Keratinocyte (primary cell): Measurements from ENCODE around the gene CYP4A22.

Experiments
- CTCF ChIP-seq, 3 experiments: IDR thresholded peaks in 1 of 3; conservative IDR thresholded peaks in 1 of 3; optimal IDR thresholded peaks in 1 of 3; 2 replicates in 2 of 3; 3 replicates in 1 of 3; pipeline versions ENCODE3 to v1.5.1; 2011; ENCODE audit warnings: low read length in 3 of 3, mild to moderate bottlenecking in 3 of 3, moderate library complexity in 2 of 3, control low read depth in 1 of 3, inconsistent platforms in 1 of 3; ENCODE audit not compliant: insufficient read depth in 2 of 3; ENCODE audit errors: extremely low read depth in 1 of 3
- EZH2 ChIP-seq: IDR thresholded peaks from one replicate; pipeline ENCODE4 v1.6.1; 2012; ENCODE audit warnings: inconsistent platforms, mild to moderate bottlenecking, low read length, moderate library complexity

GRCh38 chr1:47189844-47190508 is 52.7 kb downstream of the CYP4A22 start, which contains the start of gene PDZK1IP1:
- TF ChIP-seq CTCF (optimal IDR thresholded peaks at IDR 0.05 in 1 of 3, IDR thresholded peaks at IDR 0.05 in 1 of 3, conservative IDR thresholded peaks at IDR 0.05 in 1 of 3; ENCODE audit: extremely low read depth in 1 of 3, insufficient read depth in 2 of 3, low read length in 3 of 3) (no peak), EZH2 (no peak)
